Measurements from ENCODE around the gene SLC25A25.

SLC25A25 gene

GRCh38 chr9:128149001-128149701 is 81.1 kb downstream of the SLC25A25 start, which contains the start of gene LCN2:
Gene LCN2 (plus strand): TSS chr9:128149453. CDS start chr9:128149526, 73 bp downstream.
- no peak for DNase-seq

- no peak for DNase-seq
These were observed 82.0 kb downstream of the SLC25A25 start for GRCh38 chr9:128149951-128150593.

GRCh38 chr9:128150594-128151308 is 82.7 kb downstream of the SLC25A25 start:
- no peak for DNase-seq

- DNase-seq = no peak
These were observed 83.5 kb downstream of the SLC25A25 start for GRCh38 chr9:128151309-128152132.

- no peak for DNase-seq
These were observed 84.4 kb downstream of the SLC25A25 start for GRCh38 chr9:128152133-128153059.

- DNase-seq = no peak
These were observed 85.3 kb downstream of the SLC25A25 start for GRCh38 chr9:128153060-128153946.

- DNase-seq = no peak
These were observed 86.1 kb downstream of the SLC25A25 start for GRCh38 chr9:128153947-128154695.

- DNase-seq = no peak
These were observed 87.9 kb downstream of the SLC25A25 start for GRCh38 chr9:128155736-128156500.
